Measurements from ENCODE around the gene ARHGAP23.

GRCh38 chr17:38419508-38419981 lies 8.7 kb upstream of the ARHGAP23 start:
- TF ChIP-seq, protein P1, sequence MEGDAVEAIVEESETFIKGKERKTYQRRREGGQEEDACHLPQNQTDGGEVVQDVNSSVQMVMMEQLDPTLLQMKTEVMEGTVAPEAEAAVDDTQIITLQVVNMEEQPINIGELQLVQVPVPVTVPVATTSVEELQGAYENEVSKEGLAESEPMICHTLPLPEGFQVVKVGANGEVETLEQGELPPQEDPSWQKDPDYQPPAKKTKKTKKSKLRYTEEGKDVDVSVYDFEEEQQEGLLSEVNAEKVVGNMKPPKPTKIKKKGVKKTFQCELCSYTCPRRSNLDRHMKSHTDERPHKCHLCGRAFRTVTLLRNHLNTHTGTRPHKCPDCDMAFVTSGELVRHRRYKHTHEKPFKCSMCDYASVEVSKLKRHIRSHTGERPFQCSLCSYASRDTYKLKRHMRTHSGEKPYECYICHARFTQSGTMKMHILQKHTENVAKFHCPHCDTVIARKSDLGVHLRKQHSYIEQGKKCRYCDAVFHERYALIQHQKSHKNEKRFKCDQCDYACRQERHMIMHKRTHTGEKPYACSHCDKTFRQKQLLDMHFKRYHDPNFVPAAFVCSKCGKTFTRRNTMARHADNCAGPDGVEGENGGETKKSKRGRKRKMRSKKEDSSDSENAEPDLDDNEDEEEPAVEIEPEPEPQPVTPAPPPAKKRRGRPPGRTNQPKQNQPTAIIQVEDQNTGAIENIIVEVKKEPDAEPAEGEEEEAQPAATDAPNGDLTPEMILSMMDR (IDR thresholded peaks at IDR 0.05) = no peak
- no peak for TF ChIP-seq EP300 (IDR thresholded peaks at IDR 0.05)

Data from stomach (tissue), 4 donors.